Esophagus muscularis mucosa (tissue), 4 donors: ENCODE measurements around the gene TBC1D22A.

Experiments used
- EP300 ChIP-seq: sonication (generic); formaldehyde crosslinking; IDR thresholded peaks from one replicate; pipeline ENCODE4 v1.6.1; 2017; ENCODE audit warnings: antibody characterized with exemption
- POLR2A ChIP-seq: fragments of 450-650 bp; IDR thresholded peaks from one replicate; pipeline ENCODE4 v1.6.1; 2017; ENCODE audit warnings: antibody characterized with exemption, moderate library complexity, mild to moderate bottlenecking, low read depth
- POLR2AphosphoS5 ChIP-seq, 2 donors: sonication (generic); formaldehyde crosslinking; IDR thresholded peaks; one replicate each; pipeline ENCODE4 v1.6.1; 2017; ENCODE audit warnings: antibody characterized with exemption in 2 of 2
- TF ChIP-seq, protein P1 (sequence below), 3 experiments: fragments of 200-600 bp in 2 of 3; fragments of 450-650 bp in 1 of 3; sonication (generic) in 2 of 3; IDR thresholded peaks; one replicate each; pipeline ENCODE4 v1.5.1; 2017 to 2019; ENCODE audit warnings: antibody characterized with exemption in 3 of 3, mild to moderate bottlenecking in 2 of 3, moderate library complexity in 1 of 3

DNA sequence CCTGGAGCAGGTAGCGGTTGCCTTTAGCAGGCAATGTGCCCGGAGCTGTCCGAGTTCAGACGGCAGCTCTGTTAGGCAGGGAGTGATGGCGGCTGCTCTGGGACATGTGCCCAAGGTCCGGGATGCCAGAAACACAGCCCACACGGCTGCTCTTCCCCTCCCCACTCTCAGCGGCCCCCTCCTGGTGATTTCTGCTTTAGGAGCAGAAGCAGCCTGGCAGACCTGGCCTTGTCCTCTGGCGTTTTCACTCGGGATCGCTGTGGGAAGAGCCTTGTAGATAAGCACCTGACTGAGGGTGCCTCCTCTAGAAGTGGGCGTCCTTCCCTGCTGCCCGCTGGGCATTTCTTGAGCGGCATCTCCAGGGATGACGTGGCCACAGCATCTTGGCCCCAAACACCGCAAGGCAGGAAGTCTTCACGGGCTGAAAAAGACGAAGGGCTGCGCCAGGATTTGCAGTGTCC lies 392.2 kb downstream of the TBC1D22A start:
- TF ChIP-seq, protein P1, sequence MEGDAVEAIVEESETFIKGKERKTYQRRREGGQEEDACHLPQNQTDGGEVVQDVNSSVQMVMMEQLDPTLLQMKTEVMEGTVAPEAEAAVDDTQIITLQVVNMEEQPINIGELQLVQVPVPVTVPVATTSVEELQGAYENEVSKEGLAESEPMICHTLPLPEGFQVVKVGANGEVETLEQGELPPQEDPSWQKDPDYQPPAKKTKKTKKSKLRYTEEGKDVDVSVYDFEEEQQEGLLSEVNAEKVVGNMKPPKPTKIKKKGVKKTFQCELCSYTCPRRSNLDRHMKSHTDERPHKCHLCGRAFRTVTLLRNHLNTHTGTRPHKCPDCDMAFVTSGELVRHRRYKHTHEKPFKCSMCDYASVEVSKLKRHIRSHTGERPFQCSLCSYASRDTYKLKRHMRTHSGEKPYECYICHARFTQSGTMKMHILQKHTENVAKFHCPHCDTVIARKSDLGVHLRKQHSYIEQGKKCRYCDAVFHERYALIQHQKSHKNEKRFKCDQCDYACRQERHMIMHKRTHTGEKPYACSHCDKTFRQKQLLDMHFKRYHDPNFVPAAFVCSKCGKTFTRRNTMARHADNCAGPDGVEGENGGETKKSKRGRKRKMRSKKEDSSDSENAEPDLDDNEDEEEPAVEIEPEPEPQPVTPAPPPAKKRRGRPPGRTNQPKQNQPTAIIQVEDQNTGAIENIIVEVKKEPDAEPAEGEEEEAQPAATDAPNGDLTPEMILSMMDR (IDR thresholded peaks at IDR 0.05): peak in 1 of 3 experiments; percentile 11
- TF ChIP-seq POLR2A: no peak
- peak; percentile 13 to 44 for TF ChIP-seq POLR2AphosphoS5 (IDR thresholded peaks at IDR 0.05)
- no peak for TF ChIP-seq EP300
